DMS53 treated with DMSO at 0.1 percent for 48 hours (cell line): ENCODE data around the gene SMIM13.

Source experiments
- DNase-seq: peaks from one replicate; lab custom pipeline; 2025; ENCODE audit not compliant: unreplicated experiment; lab: John Stamatoyannopoulos, UW

The SMIM13 gene

GRCh38 chr6:11093626-11094410 is at the start of gene SMIM13:
Gene SMIM13 (plus strand): TSS chr6:11093834. CDS start chr6:11094314, 480 bp downstream.
- DNase-seq = peak; percentile 92

- peak; percentile 33 for DNase-seq
These were observed 49.5 kb upstream of the SMIM13 start, which contains the start of gene ELOVL2 for GRCh38 chr6:11043961-11044711. Gene ELOVL2 (minus strand): TSS chr6:11044305. CDS start chr6:11044230, 75 bp downstream.

GRCh38 chr6:11044712-11045167 is 48.9 kb upstream of the SMIM13 start:
- DNase-seq = no peak

- DNase-seq = no peak
These were observed 42.9 kb upstream of the SMIM13 start for GRCh38 chr6:11050731-11051130.

- no peak for DNase-seq
These were observed 40.3 kb upstream of the SMIM13 start for GRCh38 chr6:11053307-11053706.

GRCh38 chr6:11054722-11055121 is 38.9 kb upstream of the SMIM13 start:
- no peak for DNase-seq

GRCh38 chr6:11055127-11055627 is 38.5 kb upstream of the SMIM13 start:
- no peak for DNase-seq

- DNase-seq = no peak
These were observed 36.8 kb upstream of the SMIM13 start for GRCh38 chr6:11056871-11057270.

- DNase-seq = no peak
These were observed 35.2 kb upstream of the SMIM13 start for GRCh38 chr6:11058406-11058805.

GRCh38 chr6:11062083-11062482 is 31.6 kb upstream of the SMIM13 start:
- DNase-seq = no peak

- DNase-seq = no peak
These were observed 30.9 kb upstream of the SMIM13 start for GRCh38 chr6:11062715-11063114.

GRCh38 chr6:11064836-11065235 is 28.8 kb upstream of the SMIM13 start:
- no peak for DNase-seq

GRCh38 chr6:11065436-11066202 is 28.0 kb upstream of the SMIM13 start:
- no peak for DNase-seq

- no peak for DNase-seq
These were observed 26.9 kb upstream of the SMIM13 start for GRCh38 chr6:11066505-11067347.

- no peak for DNase-seq
These were observed 26.3 kb upstream of the SMIM13 start for GRCh38 chr6:11067348-11067747.

- DNase-seq = no peak
These were observed 23.9 kb upstream of the SMIM13 start for GRCh38 chr6:11069760-11070159.

- no peak for DNase-seq
These were observed 21.5 kb upstream of the SMIM13 start for GRCh38 chr6:11072101-11072500.

GRCh38 chr6:11076540-11076939 is 17.1 kb upstream of the SMIM13 start:
- no peak for DNase-seq

- DNase-seq = no peak
These were observed 15.4 kb upstream of the SMIM13 start for GRCh38 chr6:11078266-11078665.

GRCh38 chr6:11080296-11080695 is 13.3 kb upstream of the SMIM13 start:
- no peak for DNase-seq
